Testis (tissue), 3 donors: Measurements from ENCODE around the gene INPP5B. TPM values are rescaled to one million over a fixed set of nuclear protein-coding genes. Genes with fewer than 3 reads are reported as not detected.

Experiments
- DNase-seq: peaks from one replicate; pipeline ENCODE4 v3.0.0-alpha.2; 2019
- H3K27ac ChIP-seq, 2 donors: fragments of 200-600 bp; sonication (generic); one replicate each; pipeline ENCODE4 v1.5.1; 2019
- H3K27me3 ChIP-seq: fragments of 200-600 bp; sonication (generic); one replicate; pipeline ENCODE4 v1.5.1; 2019
- H3K36me3 ChIP-seq: fragments of 200-600 bp; sonication (generic); one replicate; pipeline ENCODE4 v1.5.1; 2017; ENCODE audit warnings: low read depth; ENCODE audit errors: missing control alignments
- H3K4me1 ChIP-seq: fragments of 200-600 bp; sonication (generic); one replicate; pipeline ENCODE4 v1.5.1; 2019
- H3K4me3 ChIP-seq, 2 donors: fragments of 200-600 bp; sonication (generic); one replicate each; pipeline ENCODE4 v1.5.1; 2017 to 2019
- H3K9me3 ChIP-seq: fragments of 200-600 bp; sonication (generic); one replicate; pipeline ENCODE4 v1.5.1; 2017
- POLR2A ChIP-seq: fragments of 450-650 bp; IDR thresholded peaks from one replicate; pipeline ENCODE4 v1.6.1; 2017; ENCODE audit warnings: antibody characterized with exemption, mild to moderate bottlenecking, moderate library complexity
- WGBS, 2 donors: methylation state at CpG; one replicate each; pipeline ENCODE4 v1.1.5; 2018; 5-methylcytosine and 5-hydroxymethylcytosine counted together
- intact Hi-C: fragments of 100-400 bp; cut with DNase I; formaldehyde crosslinking; loops from one replicate; pipeline ENCODE4 v1.15.1; 2023; ENCODE audit warnings: low total_unique reads
- polyA plus RNA-seq: library from polyadenylated mRNA; stranded (reverse); fragments of 350-450 nt; fragmentation: Illumina TruSeq; extraction: RNeasy Lipid Tissue Mini Kit (QIAGEN cat#74804); gene quantifications from one replicate; pipeline ENCODE4 v1.2.3, GENCODE V29; 2014; ENCODE audit warnings: low read depth, low replicate concordance; ENCODE audit not compliant: insufficient read depth
- total RNA-seq, 2 donors: library from RNA; depleted of rRNA; stranded (reverse); fragments of >200 nt; gene quantifications; one replicate each; pipeline ENCODE4 v1.2.3, GENCODE V29; 2016
- TF ChIP-seq, protein P1 (sequence below), 3 experiments: fragments of 450-650 bp in 2 of 3; fragments of 200-600 bp in 1 of 3; sonication (generic) in 1 of 3; IDR thresholded peaks; one replicate each; pipeline ENCODE4 v1.5.1; 2016 to 2019; ENCODE audit warnings: antibody characterized with exemption in 3 of 3, mild to moderate bottlenecking in 2 of 3, moderate library complexity in 1 of 3

INPP5B gene
- total and polyA plus RNA-seq, 3 donors from 2014 or later: 15.3 to 31.6 (median 24.1) TPM

DNA sequence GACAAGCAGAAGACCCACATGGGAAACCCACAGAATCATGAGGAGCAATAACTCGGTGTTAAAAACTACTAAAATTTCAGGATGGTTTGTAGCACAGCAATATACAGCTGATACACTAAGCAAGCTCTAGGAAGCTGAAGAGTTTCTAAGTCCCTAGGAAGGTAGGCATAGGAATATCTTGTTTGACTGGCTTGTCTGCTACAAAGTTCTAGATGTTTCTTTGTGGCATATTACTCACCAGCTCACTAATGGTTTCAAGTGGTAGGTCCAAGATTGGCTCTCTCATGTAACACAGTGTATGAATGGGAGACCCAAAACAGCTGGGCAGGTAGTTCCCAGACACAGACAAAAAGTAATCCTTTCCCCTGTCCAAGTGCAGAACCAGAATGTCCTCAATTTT, 74.2 kb downstream of the INPP5B start:
- intact Hi-C loops: no loop called here
- no peaks in the 10 kb centered on the region for H3K36me3 ChIP-seq
- WGBS, 2 donors: 94% methylated on average over 1 of the region's 1 CpG

DNA sequence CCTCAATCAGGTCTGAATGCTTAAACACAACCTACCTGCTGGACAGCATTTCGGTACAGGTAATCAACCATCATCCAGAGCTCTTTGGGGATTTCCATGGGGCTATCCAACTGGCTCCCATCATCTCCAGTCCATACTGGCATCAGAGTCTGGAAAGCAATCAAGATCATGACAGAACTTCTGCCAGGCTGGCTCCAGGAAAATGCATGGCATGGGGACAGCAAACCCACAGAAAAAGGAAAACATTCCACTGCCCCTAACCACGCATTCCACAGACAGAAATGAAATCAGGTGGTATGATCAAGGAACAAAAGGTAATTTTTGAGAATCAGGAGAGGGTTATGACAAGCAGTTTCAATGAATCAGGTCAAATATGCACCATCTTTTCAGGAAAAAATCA, 78.4 kb downstream of the INPP5B start:
- no peaks in the 10 kb centered on the region for H3K4me1 ChIP-seq
- no peak overlapping the region for H3K27ac ChIP-seq
- WGBS, 2 donors: 94 to 95% methylated on average over 2 of the region's 2 CpGs
- no peaks in the 10 kb centered on the region for H3K36me3 ChIP-seq
- intact Hi-C loops: no loop called here
- no peak overlapping the region for H3K4me3 ChIP-seq
- no peaks in the 10 kb centered on the region for H3K9me3 ChIP-seq
- TF ChIP-seq, protein P1, sequence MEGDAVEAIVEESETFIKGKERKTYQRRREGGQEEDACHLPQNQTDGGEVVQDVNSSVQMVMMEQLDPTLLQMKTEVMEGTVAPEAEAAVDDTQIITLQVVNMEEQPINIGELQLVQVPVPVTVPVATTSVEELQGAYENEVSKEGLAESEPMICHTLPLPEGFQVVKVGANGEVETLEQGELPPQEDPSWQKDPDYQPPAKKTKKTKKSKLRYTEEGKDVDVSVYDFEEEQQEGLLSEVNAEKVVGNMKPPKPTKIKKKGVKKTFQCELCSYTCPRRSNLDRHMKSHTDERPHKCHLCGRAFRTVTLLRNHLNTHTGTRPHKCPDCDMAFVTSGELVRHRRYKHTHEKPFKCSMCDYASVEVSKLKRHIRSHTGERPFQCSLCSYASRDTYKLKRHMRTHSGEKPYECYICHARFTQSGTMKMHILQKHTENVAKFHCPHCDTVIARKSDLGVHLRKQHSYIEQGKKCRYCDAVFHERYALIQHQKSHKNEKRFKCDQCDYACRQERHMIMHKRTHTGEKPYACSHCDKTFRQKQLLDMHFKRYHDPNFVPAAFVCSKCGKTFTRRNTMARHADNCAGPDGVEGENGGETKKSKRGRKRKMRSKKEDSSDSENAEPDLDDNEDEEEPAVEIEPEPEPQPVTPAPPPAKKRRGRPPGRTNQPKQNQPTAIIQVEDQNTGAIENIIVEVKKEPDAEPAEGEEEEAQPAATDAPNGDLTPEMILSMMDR (IDR thresholded peaks at IDR 0.05): no peak
- no peak for TF ChIP-seq POLR2A
- DNase-seq: no peak
- H3K27me3 ChIP-seq: no peaks in the 10 kb centered on the region

More for the DNA sequence above, 74.2 kb downstream of the INPP5B start:
- Histone ChIP-seq H3K4me3 (no peak overlapping the region), H3K27ac (no peak overlapping the region), H3K4me1 (no peaks in the 10 kb centered on the region), H3K27me3 (no peaks in the 10 kb centered on the region), H3K9me3 (no peaks in the 10 kb centered on the region)
- DNase-seq: no peak
- TF ChIP-seq, protein P1 (IDR thresholded peaks at IDR 0.05): no peak
- TF ChIP-seq POLR2A: no peak

DNA sequence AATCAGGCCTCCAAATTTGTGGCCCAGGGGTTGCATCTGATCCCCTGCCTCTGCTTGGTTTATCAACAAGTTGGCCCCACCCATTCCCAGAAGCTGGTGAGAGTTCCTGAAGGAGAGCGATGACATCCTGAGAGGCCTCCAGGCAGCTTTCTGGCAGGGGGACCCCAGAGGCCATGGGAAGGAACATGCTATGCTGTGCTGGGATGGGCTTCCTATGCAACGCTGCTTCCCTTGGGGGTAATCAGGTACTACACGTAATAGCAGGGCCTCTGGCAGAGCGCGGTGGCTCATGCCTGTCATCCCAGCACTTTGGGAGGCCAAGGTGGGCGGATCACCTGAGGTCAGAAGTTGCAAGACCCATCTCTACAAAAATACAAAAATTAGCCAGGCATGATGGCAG, 79.1 kb downstream of the INPP5B start:
- H3K36me3 ChIP-seq: no peaks in the 10 kb centered on the region
- no peaks in the 10 kb centered on the region for H3K9me3 ChIP-seq
- H3K4me1 ChIP-seq: no peaks in the 10 kb centered on the region
- H3K27me3 ChIP-seq: no peaks in the 10 kb centered on the region
- 89 to 98% methylated on average over 6 of the region's 6 CpGs for WGBS, 2 donors
- DNase-seq: no peak
- H3K27ac ChIP-seq: no peak overlapping the region
- intact Hi-C loops: no loop called here
- H3K4me3 ChIP-seq: no peak overlapping the region
- TF ChIP-seq, protein P1 (IDR thresholded peaks at IDR 0.05): no peak
- no peak for TF ChIP-seq POLR2A

DNA sequence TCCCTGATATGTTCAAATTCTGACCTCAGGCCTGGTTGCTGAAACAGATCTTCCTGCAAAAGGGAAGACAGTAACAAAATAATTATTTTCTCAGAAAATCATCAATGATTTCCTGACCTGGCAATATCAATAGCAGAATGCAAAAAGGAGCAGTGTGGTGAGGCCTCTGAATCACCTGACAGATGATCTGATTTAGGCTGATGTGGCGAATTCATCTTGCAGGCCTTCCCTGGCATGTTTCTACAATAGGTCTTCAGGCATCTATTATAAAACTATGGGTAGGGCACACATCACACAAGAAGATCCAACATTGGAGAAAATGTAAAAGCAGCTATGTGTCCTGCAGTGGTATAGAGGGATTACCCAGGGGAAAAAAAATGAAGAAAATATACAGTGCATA, 80.4 kb downstream of the INPP5B start:
- H3K4me1 ChIP-seq: no peaks in the 10 kb centered on the region
- no peaks in the 10 kb centered on the region for H3K27me3 ChIP-seq
- no peak for TF ChIP-seq POLR2A
- TF ChIP-seq, protein P1 (IDR thresholded peaks at IDR 0.05): no peak
- WGBS, 2 donors: 94 to 100% methylated on average over 1 of the region's 1 CpG
- no peak overlapping the region for H3K4me3 ChIP-seq
- no peak overlapping the region for H3K27ac ChIP-seq
- H3K9me3 ChIP-seq: no peaks in the 10 kb centered on the region
- no peaks in the 10 kb centered on the region for H3K36me3 ChIP-seq
- no peak for DNase-seq
- intact Hi-C loops: no loop called here

DNA sequence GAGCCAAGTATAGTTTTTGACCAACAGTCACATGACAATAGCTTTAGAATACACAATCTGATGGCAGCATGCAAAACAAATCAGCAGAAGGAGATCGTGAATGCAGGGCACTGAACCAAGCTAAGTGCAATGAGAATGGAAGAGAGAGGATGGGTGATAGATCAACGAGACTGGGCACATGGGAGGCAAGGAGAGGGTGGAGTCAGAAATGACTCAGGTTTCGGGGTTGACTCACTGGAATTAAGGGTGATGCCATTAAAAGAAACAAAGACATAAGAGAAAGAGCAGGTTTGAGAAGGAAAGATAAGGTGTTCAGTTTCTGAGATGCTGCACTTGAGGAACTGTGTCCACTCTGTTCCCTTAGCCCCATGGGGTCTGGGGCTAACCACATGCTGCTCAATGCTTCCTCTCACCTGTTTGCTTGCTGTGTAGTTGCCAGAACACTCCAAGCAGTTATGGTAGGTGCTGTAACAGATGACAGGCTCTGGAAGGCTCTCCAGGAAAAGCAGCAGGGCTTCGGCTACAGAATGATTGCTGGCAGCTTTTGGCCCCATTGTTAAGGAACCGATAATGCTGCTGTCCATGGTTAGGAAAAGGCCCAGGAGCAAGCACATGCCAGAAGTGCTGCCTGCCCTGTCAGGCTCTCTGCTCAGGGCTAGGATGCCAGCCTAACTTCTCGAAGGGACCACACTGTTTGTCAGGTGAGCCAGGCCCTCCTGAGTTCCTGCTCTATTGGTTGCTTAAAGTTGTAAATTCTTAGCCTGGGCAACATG, 81.3 kb downstream of the INPP5B start:
- no peak for DNase-seq
- WGBS, 2 donors: 84 to 93% methylated on average over 5 to 6 of the region's 6 CpGs
- no peaks in the 10 kb centered on the region for H3K9me3 ChIP-seq
- no peak overlapping the region for H3K4me3 ChIP-seq
- H3K36me3 ChIP-seq: no peaks in the 10 kb centered on the region
- intact Hi-C loops: no loop called here
- no peak for TF ChIP-seq POLR2A
- TF ChIP-seq, protein P1 (IDR thresholded peaks at IDR 0.05): no peak
- no peaks in the 10 kb centered on the region for H3K4me1 ChIP-seq
- H3K27me3 ChIP-seq: no peaks in the 10 kb centered on the region
- no peak overlapping the region for H3K27ac ChIP-seq
